IMR-90 (cell line): ENCODE results near the gene TNNC2. TPM values are rescaled to one million over a fixed set of nuclear protein-coding genes. Genes with fewer than 3 reads are reported as not detected.

Source experiments
- ATAC-seq: fragments of 200-7000 bp; cut with Tn5 transposase; 2 replicates; pipeline ENCODE4 v1.9.1; 2020; ENCODE audit warnings: low read depth, mild to moderate bottlenecking, moderate library complexity
- BruUV-seq: library from RNA; stranded (reverse); fragments of 400-500 nt; replicated peaks from 2 replicates; lab custom pipeline; 2021; lab: Mats Ljungman, UMichigan
- CTCF ChIA-PET: fragments of 300-600 bp; formaldehyde crosslinking; extraction: SDS; loops from one replicate; lab custom pipeline; 2021; ENCODE audit warnings: antibody characterized with exemption; lab: Yijun Ruan, JAX
- POLR2A ChIA-PET: fragments of 300-600 bp; sonication (Branson Sonifier 250); formaldehyde crosslinking; loops from one replicate; lab custom pipeline; 2022; ENCODE audit warnings: antibody characterized with exemption; ENCODE audit not compliant: unreplicated experiment; lab: Charles Lee
- DNase-seq: peaks from one replicate; pipeline ENCODE4 v3.0.0; 2013
- H2AFZ ChIP-seq: replicated peaks from 2 replicates; pipeline ENCODE3; 2013; ENCODE audit warnings: low read length, mild to moderate bottlenecking; ENCODE audit not compliant: poor library complexity
- H2AK5ac ChIP-seq: 2 replicates; pipeline ENCODE4 v1.6.1; 2013; ENCODE audit warnings: low read depth, low read length, inconsistent platforms
- H2AK9ac ChIP-seq: replicated peaks from 2 replicates; pipeline ENCODE3; 2013; ENCODE audit warnings: mild to moderate bottlenecking, low read depth, low read length, moderate library complexity; ENCODE audit not compliant: poor library complexity
- H2BK120ac ChIP-seq: 2 replicates; pipeline ENCODE4 v1.6.1; 2013; ENCODE audit warnings: low read depth, low read length, inconsistent platforms
- H2BK15ac ChIP-seq: 3 replicates; pipeline ENCODE4 v1.6.1; 2013; ENCODE audit warnings: low read depth, low read length, inconsistent platforms
- H2BK20ac ChIP-seq: 2 replicates; pipeline ENCODE4 v1.6.1; 2013; ENCODE audit warnings: low read depth, mild to moderate bottlenecking, inconsistent platforms, low read length, moderate library complexity
- H2BK5ac ChIP-seq: 2 replicates; pipeline ENCODE4 v1.6.1; 2013; ENCODE audit warnings: mild to moderate bottlenecking, low read depth, low read length, inconsistent platforms; ENCODE audit not compliant: poor library complexity, severe bottlenecking
- H3K14ac ChIP-seq: replicated peaks from 2 replicates; pipeline ENCODE4 v1.6.1; 2013; ENCODE audit warnings: low read depth, low read length, inconsistent platforms
- H3K18ac ChIP-seq: 2 replicates; pipeline ENCODE4 v1.6.1; 2013; ENCODE audit warnings: low read depth, low read length, control low read depth
- H3K23ac ChIP-seq: 2 replicates; pipeline ENCODE4 v1.6.1; 2013; ENCODE audit warnings: low read depth, low read length, inconsistent platforms
- H3K27ac ChIP-seq: 2 replicates; pipeline ENCODE4 v1.5.1; 2013; ENCODE audit warnings: mild to moderate bottlenecking, control low read depth, low read length; ENCODE audit not compliant: insufficient read depth
- H3K27me3 ChIP-seq: 2 replicates; pipeline ENCODE4 v1.6.1; 2013; ENCODE audit warnings: low read length; ENCODE audit not compliant: control insufficient read depth, insufficient read depth
- H3K36me3 ChIP-seq: 2 replicates; pipeline ENCODE4 v1.6.1; 2013; ENCODE audit warnings: low read length, mixed read lengths; ENCODE audit not compliant: control insufficient read depth, insufficient read depth
- H3K4ac ChIP-seq: 2 replicates; pipeline ENCODE4 v1.6.1; 2013; ENCODE audit warnings: low read depth, low read length, inconsistent platforms
- H3K4me1 ChIP-seq: 2 replicates; pipeline ENCODE4 v1.6.1; 2013; ENCODE audit warnings: low read length, mixed read lengths; ENCODE audit not compliant: control insufficient read depth, insufficient read depth
- H3K4me2 ChIP-seq: 2 replicates; pipeline ENCODE4 v1.6.1; 2013; ENCODE audit warnings: low read depth, mild to moderate bottlenecking, control low read depth, low read length, moderate library complexity
- H3K4me3 ChIP-seq: 2 replicates; pipeline ENCODE4 v1.5.1; 2013; ENCODE audit warnings: low read depth, mild to moderate bottlenecking, control low read depth, low read length, moderate library complexity; ENCODE audit not compliant: insufficient read depth
- H3K56ac ChIP-seq: 2 replicates; pipeline ENCODE4 v1.6.1; 2013; ENCODE audit warnings: low read length, inconsistent platforms; ENCODE audit not compliant: insufficient read depth; ENCODE audit errors: extremely low read depth
- H3K79me1 ChIP-seq, 2 experiments: 2 replicates each; pipeline ENCODE4 v1.6.1; 2013; ENCODE audit warnings: low read length in 2 of 2, inconsistent platforms in 1 of 2, low read depth in 1 of 2
- H3K9ac ChIP-seq: 2 replicates; pipeline ENCODE4 v1.6.1; 2013; ENCODE audit warnings: low read depth, low read length, control low read depth
- H3K9me1 ChIP-seq: 2 replicates; pipeline ENCODE4 v1.6.1; 2013; ENCODE audit warnings: low read length, inconsistent platforms; ENCODE audit not compliant: insufficient read depth
- H3K9me3 ChIP-seq: 2 replicates; pipeline ENCODE4 v1.6.1; 2013; ENCODE audit warnings: low read length; ENCODE audit not compliant: control insufficient read depth, insufficient read depth
- H4K20me1 ChIP-seq: 2 replicates; pipeline ENCODE4 v1.6.1; 2013; ENCODE audit warnings: low read length, inconsistent platforms; ENCODE audit not compliant: insufficient read depth
- H4K5ac ChIP-seq: 2 replicates; pipeline ENCODE4 v1.6.1; 2013; ENCODE audit warnings: mild to moderate bottlenecking, low read depth, low read length, control low read depth
- H4K8ac ChIP-seq, 2 experiments: 2 replicates each; pipeline ENCODE4 v1.6.1; 2013; ENCODE audit warnings: low read depth in 2 of 2, low read length in 2 of 2, control low read depth in 1 of 2, inconsistent platforms in 1 of 2
- H4K91ac ChIP-seq: 2 replicates; pipeline ENCODE4 v1.6.1; 2013; ENCODE audit warnings: low read depth, low read length, inconsistent platforms; ENCODE audit not compliant: insufficient read depth
- BHLHE40 ChIP-seq: fragments of 150-350 bp; IDR thresholded peaks from 2 replicates; pipeline ENCODE4 v1.6.1; 2016; ENCODE audit warnings: mild to moderate bottlenecking, low read depth, low read length
- CEBPB ChIP-seq: IDR thresholded peaks from 2 replicates; pipeline ENCODE4 v1.6.1; 2012; ENCODE audit warnings: low read depth, low read length, improper control_type of control experiment
- CHD1 ChIP-seq: IDR thresholded peaks from 2 replicates; pipeline ENCODE4 v1.6.1; 2012; ENCODE audit warnings: low read depth, low read length, improper control_type of control experiment
- FOS ChIP-seq: fragments of 150-350 bp; IDR thresholded peaks from 2 replicates; pipeline ENCODE4 v1.6.1; 2016; ENCODE audit warnings: low read depth, low read length
- MAFK ChIP-seq: IDR thresholded peaks from 2 replicates; pipeline ENCODE4 v1.6.1; 2012; ENCODE audit warnings: low read depth, low read length, improper control_type of control experiment
- MAZ ChIP-seq: IDR thresholded peaks from 2 replicates; pipeline ENCODE4 v1.6.1; 2012; ENCODE audit warnings: low read depth, mild to moderate bottlenecking, low read length, improper control_type of control experiment, moderate library complexity, borderline replicate concordance
- MXI1 ChIP-seq: IDR thresholded peaks from 2 replicates; pipeline ENCODE4 v1.6.1; 2012; ENCODE audit warnings: low read depth, mild to moderate bottlenecking, low read length, moderate library complexity, borderline replicate concordance
- NFE2L2 ChIP-seq: fragments of 150-350 bp; IDR thresholded peaks from 2 replicates; pipeline ENCODE4 v1.6.1; 2016; ENCODE audit warnings: low read depth, mild to moderate bottlenecking, low read length
- POLR2A ChIP-seq: IDR thresholded peaks from 2 replicates; pipeline ENCODE4 v1.6.1; 2012; ENCODE audit warnings: mild to moderate bottlenecking, low read depth, low read length
- RAD21 ChIP-seq: IDR thresholded peaks from 2 replicates; pipeline ENCODE4 v1.6.1; 2012; ENCODE audit warnings: low read length, improper control_type of control experiment
- RFX5 ChIP-seq: IDR thresholded peaks from 2 replicates; pipeline ENCODE4 v1.8.0; 2012; ENCODE audit warnings: low read depth, mild to moderate bottlenecking, low read length, moderate library complexity
- SMC3 ChIP-seq: fragments of 150-350 bp; IDR thresholded peaks from 2 replicates; pipeline ENCODE4 v1.6.1; 2016; ENCODE audit warnings: low read depth, mild to moderate bottlenecking, antibody characterized with exemption, low read length, moderate library complexity
- WGBS, 2 experiments: methylation state at CpG; one replicate each; pipeline versions ENCODE4 v1.1.5 to v1.1.7; 2013; ENCODE audit warnings: missing lambda C conversion rate in 2 of 2; ENCODE audit not compliant: insufficient read length in 1 of 2; ENCODE audit errors: extremely low coverage in 2 of 2; 5-methylcytosine and 5-hydroxymethylcytosine counted together
- dilution Hi-C: fragments of 300-500 bp; cut with HindIII; formaldehyde crosslinking; loops from one replicate; pipeline ENCODE4 v1.14.3; 2018; ENCODE audit warnings: low sequenced_read_pairs; ENCODE audit not compliant: unreplicated experiment
- in situ Hi-C: fragments of 300-500 bp; cut with MboI; formaldehyde crosslinking; loops from 3 replicates; pipeline ENCODE4 v1.14.3; 2019; ENCODE audit warnings: low sequenced_read_pairs, inconsistent platforms, mixed read lengths
- intact Hi-C: fragments of 100-400 bp; cut with micrococcal nuclease; formaldehyde crosslinking; loops from 2 replicates; pipeline ENCODE4 v1.10.0; 2022
- polyA plus RNA-seq, 3 experiments: library from polyadenylated mRNA; depleted of rRNA; stranded (reverse); fragments of >200 nt; gene quantifications; 2 replicates each; pipeline ENCODE4 v1.2.3, GENCODE V29; 2012; ENCODE audit warnings: low replicate concordance in 1 of 3
- total RNA-seq: library from RNA; depleted of rRNA; stranded (reverse); fragments of >200 nt; gene quantifications from 2 replicates; pipeline ENCODE4 v1.2.3, GENCODE V29; 2012
- TF ChIP-seq, protein P1 (sequence below): fragments of 150-350 bp; IDR thresholded peaks from 2 replicates; pipeline ENCODE4 v1.6.1; 2017; ENCODE audit warnings: mild to moderate bottlenecking, antibody characterized with exemption, low read length, low read depth
- TF ChIP-seq, protein P2 (sequence below): conservative IDR thresholded peaks from 2 replicates; pipeline ENCODE4 v1.5.1; 2012; ENCODE audit warnings: mild to moderate bottlenecking, low read depth, low read length, improper control_type of control experiment

Gene TNNC2
- total and polyA plus RNA-seq, 2 of the 4 experiments (the other 2 are of a cell fraction) = 0.46 TPM; not detected in 1

DNA sequence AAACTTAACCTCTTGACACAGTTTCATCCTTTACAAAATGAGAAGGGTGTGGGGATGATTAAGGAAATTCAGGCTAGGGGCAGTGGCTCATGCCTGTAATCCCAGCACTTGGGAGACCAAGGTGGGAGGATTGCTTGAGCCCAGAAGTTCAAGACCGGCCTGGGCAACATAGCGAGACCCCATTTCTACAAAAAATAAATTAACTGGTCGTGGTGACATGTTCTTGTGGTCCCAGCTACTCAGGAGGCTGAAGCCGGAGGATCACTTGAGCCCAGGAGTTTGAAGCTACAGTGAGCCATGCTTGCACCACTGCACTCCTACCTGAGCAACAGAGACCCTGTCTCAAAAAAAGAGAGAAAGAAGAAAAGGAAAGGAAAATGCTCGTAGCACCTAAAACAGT, 39.3 kb upstream of the TNNC2 start:
- POLR2A ChIA-PET = no interaction called here
- no TSS peak for BruUV-seq
- ATAC-seq = no peak

More for the DNA sequence above, 39.3 kb upstream of the TNNC2 start:
- H3K18ac ChIP-seq = no peak overlapping the region
- H4K8ac ChIP-seq = peak overlapping the region in 1 of 2 experiments; percentile 21; a peak in 1 of 4 replicates
- 0 out of 2 replicates have a peak overlapping the region, but pooled peaks have one; percentile 27 for H2AK5ac ChIP-seq
- no peak overlapping the region for H3K23ac ChIP-seq
- no peak overlapping the region for H3K4me2 ChIP-seq
- H2AK9ac ChIP-seq = no peak overlapping the region
- CTCF ChIA-PET = no interaction called here
- dilution Hi-C loops = no loop called here
- 0 out of 2 replicates have a peak overlapping the region, but pooled peaks have one; percentile 23 for H3K27ac ChIP-seq
- H3K4me1 ChIP-seq = 0 out of 2 replicates have a peak, but pooled peaks cover 3% of the 10 kb centered on the region
- H2AFZ ChIP-seq = no peak overlapping the region
- H3K4me3 ChIP-seq = no peak overlapping the region
- H4K5ac ChIP-seq = no peak overlapping the region
- H3K9me3 ChIP-seq = no peaks in the 10 kb centered on the region
- H2BK15ac ChIP-seq = peak overlapping the region; percentile 70; the same call in 2 of the 3 replicates
- 100% methylated on average over 1 of the region's 5 CpGs; no CpG with 5 or more reads in 1 of the 2 experiments for WGBS, 2 experiments
- H3K79me1 ChIP-seq = peaks cover 7 to 12% of the 10 kb centered on the region in 2 experiments
- H4K91ac ChIP-seq = 0 out of 2 replicates have a peak overlapping the region, but pooled peaks have one; percentile 9
- H3K4ac ChIP-seq = peak overlapping the region; percentile 15; the same call in 1 of the 2 replicates
- in situ Hi-C loops = no loop called here
- no peak overlapping the region for H2BK5ac ChIP-seq
- H2BK120ac ChIP-seq = peak overlapping the region; percentile 27; the same call in 1 of the 2 replicates
- intact Hi-C loops = no loop called here
- H3K9me1 ChIP-seq = no peaks in the 10 kb centered on the region; the same call in 1 of the 2 replicates
- H3K27me3 ChIP-seq = no peaks in the 10 kb centered on the region
- no peak overlapping the region for H3K56ac ChIP-seq
- H2BK20ac ChIP-seq = peak overlapping the region; percentile 60; the same call in 1 of the 2 replicates
- DNase-seq = no peak
- H3K9ac ChIP-seq = no peak overlapping the region
- no peaks in the 10 kb centered on the region for H3K36me3 ChIP-seq
- H4K20me1 ChIP-seq = no peaks in the 10 kb centered on the region; the same call in 1 of the 2 replicates
- TF ChIP-seq RAD21 (no peak), RFX5 (no peak), MAZ (no peak), CEBPB (no peak), POLR2A (no peak), NFE2L2 (no peak), MAFK (no peak), BHLHE40 (no peak), MXI1 (no peak), SMC3 (no peak), CHD1 (no peak), FOS (no peak)
- TF ChIP-seq, protein P1, sequence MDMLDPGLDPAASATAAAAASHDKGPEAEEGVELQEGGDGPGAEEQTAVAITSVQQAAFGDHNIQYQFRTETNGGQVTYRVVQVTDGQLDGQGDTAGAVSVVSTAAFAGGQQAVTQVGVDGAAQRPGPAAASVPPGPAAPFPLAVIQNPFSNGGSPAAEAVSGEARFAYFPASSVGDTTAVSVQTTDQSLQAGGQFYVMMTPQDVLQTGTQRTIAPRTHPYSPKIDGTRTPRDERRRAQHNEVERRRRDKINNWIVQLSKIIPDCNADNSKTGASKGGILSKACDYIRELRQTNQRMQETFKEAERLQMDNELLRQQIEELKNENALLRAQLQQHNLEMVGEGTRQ = no peak
- TF ChIP-seq, protein P2, sequence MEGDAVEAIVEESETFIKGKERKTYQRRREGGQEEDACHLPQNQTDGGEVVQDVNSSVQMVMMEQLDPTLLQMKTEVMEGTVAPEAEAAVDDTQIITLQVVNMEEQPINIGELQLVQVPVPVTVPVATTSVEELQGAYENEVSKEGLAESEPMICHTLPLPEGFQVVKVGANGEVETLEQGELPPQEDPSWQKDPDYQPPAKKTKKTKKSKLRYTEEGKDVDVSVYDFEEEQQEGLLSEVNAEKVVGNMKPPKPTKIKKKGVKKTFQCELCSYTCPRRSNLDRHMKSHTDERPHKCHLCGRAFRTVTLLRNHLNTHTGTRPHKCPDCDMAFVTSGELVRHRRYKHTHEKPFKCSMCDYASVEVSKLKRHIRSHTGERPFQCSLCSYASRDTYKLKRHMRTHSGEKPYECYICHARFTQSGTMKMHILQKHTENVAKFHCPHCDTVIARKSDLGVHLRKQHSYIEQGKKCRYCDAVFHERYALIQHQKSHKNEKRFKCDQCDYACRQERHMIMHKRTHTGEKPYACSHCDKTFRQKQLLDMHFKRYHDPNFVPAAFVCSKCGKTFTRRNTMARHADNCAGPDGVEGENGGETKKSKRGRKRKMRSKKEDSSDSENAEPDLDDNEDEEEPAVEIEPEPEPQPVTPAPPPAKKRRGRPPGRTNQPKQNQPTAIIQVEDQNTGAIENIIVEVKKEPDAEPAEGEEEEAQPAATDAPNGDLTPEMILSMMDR = no peak
- no peak overlapping the region for H3K14ac ChIP-seq
